NOMO-1 treated with dmso at 0.1 percent for 144 hours (cell line): ENCODE results near the gene GPBAR1.

ENCODE experiments used
- DNase-seq: peaks from one replicate; lab custom pipeline; 2025; ENCODE audit not compliant: unreplicated experiment; lab: John Stamatoyannopoulos, UW

GPBAR1 gene

DNA sequence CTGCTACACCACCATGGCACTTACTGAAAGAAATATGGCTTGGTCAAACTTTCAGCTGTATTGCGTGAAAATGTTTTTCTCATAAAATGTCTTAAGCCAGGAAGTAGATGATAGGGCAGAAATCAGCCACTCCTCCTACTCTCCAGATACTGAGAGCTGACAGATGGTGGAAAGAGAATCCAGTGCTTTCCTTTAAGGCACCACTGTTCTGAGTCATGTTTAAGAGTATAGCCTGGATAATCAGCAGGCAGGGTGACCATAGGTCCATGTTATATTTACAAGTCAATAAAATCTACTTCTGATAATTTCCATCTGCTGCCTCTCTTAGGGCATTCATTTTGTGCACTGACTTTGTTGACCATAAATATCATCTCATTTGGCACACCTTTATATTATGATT, 21.9 kb upstream of the GPBAR1 start:
- DNase-seq = no peak

DNA sequence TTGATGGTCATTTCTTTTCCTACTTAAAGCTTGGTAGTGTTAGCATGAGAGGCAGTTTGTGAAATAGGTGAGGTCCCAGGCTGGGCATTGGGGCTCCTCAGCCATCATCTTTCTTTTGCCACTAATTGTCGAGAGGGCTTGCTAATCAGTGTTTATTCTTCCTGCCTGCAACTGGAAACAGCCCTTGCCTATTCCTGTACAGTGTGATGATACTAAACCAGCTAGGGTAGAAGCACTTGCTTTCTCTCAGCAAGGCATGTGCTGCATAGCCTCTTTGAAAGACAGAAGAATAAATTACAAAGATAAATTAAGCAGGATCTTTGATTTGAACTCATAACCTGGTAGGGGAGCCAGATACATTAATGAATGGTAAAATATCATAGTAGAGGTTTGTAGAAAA, 16.6 kb upstream of the GPBAR1 start:
- DNase-seq = no peak

DNA sequence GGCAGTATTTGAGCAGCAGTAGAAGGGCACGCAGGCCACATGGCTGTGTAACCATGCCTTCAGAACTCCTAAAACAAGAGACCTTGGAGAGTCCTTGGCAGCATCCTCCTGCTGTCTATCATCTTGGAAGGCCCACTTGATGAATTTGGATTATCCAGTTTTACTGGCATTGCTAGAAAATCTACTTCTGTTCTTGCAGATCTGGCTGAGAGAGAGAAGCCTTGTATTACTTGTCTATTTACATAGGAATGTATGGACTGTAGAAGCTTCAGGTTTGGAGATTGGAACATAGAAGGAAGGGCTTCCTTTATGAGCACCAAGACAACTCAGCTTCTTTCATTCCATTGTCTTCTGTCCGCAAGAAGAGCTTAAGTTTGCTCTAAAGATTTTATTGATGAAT, 16.1 kb upstream of the GPBAR1 start:
- no peak for DNase-seq

DNA sequence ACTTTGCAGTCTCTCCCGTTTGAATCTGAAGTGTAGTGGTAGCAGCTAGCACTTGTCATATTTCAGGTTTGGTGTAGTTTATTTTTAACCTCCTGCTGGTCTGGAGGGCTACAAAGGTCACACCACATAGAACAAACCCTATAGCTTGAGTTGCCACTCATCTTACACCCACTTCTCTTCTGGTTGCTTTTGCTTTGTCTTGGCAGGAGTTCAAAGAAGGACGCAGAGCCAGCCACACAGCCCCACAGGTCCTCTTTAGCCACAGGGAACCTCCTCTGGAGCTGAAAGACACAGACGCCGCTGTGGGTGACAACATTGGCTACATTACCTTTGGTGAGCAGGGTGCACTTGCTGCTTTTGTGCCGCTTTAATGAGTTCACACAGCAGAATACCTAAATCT, 15.6 kb upstream of the GPBAR1 start:
- DNase-seq = no peak

DNA sequence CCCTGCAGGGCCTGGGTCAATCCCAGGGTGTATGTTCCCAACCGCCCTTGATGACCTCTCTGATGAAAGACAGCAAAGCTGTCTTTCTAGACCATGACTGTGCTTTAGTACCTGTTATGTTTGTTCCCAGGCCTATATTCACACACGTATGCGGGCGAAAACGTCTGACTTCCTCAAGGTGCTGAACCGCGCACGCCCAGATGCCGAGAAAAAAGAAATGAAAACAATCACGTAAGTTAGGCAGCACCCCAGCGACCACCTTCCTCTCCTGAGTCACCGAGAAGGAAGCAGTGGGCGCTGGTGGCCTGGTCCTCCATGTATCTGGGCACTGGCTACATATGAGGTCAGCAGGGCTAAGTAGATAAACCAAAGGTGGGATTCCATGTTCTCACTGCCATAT, 11.1 kb upstream of the GPBAR1 start:
- DNase-seq = no peak

DNA sequence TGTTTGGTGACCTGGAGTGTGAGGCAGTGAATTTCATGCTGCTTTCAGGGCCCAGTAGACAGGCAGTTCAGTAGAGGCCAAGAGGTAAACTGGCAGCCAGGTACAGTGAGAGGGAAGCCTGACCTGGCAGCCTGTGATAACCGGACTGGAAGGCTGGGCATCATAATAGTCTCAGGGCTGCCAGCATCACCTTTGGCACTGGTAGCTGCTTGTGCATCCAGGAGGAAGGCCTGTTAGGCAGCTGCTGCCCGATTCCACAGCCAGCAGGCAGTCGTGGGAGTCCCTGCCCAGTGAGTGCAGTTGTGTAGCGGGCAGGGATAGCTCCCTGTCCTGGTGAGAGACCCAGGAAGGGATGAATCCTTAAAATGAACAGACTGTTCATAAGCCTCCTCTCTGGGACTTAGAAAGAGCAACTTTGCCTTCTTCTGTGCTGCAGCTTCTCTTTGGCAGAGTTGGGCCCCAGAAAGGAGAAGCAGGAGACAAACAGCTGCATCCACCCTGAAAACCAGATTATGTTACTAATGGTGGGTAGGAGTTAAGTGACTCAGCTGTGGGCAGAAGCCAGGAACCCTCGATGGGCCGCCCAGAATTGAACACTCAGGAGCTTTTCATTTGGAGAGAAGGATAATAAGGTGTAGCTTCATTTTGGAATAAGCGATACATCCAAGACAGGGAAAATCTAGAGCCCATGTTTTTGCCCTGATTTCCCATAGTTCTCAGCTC, 8.1 kb upstream of the GPBAR1 start:
- DNase-seq = peak; percentile 22

DNA sequence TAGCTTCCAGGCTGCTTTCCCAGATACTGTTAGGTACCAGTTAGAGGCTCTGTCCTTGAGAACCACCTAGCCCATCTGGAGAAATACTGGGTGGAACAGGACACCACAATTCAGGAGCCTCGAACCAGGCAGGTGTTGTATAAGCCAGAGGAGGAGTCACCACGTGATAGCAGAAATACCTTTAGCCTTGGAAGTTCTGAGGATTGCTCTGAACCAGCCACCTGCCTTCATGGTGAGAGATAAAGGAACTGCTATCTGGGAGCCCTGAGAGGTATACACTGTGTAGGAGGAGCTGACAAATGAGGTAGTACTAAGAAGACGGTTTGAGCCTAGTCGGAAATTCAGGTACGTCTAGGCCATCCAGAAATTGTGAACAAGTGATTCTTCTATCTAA, 7.6 kb upstream of the GPBAR1 start:
- DNase-seq = no peak

DNA sequence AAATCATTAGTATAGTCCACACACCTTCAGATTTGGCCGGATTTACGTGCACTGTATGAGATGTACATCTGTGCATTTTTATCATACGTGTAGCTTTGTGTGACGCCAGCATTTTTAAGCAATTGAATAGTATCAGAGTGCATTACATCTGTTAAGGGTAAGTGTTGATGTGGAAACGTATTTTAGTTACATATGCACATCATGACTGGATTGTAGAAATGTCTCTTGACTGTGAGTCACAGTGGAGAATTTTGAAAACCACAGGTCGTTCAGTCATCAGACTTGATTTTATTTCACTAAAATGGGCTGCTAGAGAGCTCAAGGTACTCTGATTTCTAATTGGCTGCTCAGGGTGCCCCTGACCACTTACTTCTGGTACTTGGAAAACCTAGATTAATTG, 5.4 kb upstream of the GPBAR1 start:
- no peak for DNase-seq

DNA sequence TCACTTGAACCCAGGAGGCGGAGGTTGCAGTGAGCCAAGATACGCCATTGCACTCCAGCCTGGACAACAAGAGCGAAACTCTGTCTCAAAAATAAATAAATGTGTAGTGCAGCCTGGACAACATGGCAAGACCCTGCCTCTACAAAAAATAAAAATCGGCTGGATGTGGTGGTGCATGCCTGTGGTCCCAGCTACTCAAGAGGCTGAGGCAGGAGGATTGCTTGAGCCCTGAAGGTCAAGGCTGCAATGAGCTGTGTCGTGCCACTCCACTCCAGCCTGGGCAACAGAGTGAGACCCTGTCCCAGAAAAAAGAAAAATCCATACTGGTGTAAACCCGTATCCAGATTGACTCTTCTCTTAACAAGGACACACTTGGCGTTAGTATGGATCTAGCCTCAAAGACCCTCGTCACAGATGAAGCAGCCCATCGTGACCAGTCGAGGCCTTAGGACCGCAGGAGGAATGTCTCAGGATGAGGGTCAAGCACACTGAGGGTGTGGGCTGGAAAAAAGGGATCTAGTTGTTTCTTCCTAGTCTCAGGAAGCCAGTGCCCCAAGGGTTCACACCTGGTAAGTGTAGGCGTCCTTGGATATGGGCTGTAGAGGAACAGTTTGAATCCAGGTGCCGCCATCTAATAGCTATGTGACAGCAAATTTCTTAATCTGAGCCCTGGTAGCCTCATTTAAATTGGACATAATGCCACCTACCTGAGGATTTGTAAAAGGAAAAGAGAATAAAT, 4.0 kb upstream of the GPBAR1 start:
- DNase-seq = no peak

DNA sequence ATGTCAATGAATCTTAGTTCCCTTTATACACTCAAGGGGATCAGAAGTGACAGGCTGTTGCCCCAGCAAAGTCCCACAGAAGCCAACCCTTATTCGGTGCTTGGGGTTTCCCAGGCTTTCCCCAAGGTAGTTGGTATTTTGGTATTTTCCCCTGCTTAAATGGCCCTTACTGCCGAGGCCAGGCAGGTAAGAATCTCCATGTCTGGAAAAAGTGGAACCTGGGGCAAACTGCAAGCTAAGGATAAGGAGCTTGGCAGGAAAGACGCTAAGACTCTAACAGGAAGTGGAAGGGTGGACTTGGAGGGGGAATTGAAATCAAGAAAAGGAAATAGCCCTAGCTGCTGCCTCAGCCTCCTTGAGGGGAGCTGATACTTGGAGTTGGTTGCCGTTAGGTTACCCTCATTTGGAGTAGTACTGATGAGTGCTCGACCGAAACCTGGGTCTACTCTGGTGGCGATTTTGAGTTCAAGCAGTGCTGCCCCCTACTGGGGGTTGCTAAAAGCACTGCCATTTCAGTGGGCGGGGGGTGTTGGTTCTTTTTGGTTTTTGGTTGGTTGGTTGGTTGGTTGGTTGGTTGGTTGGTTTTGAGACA, 3.3 kb upstream of the GPBAR1 start:
- peak; percentile 95 for DNase-seq

DNA sequence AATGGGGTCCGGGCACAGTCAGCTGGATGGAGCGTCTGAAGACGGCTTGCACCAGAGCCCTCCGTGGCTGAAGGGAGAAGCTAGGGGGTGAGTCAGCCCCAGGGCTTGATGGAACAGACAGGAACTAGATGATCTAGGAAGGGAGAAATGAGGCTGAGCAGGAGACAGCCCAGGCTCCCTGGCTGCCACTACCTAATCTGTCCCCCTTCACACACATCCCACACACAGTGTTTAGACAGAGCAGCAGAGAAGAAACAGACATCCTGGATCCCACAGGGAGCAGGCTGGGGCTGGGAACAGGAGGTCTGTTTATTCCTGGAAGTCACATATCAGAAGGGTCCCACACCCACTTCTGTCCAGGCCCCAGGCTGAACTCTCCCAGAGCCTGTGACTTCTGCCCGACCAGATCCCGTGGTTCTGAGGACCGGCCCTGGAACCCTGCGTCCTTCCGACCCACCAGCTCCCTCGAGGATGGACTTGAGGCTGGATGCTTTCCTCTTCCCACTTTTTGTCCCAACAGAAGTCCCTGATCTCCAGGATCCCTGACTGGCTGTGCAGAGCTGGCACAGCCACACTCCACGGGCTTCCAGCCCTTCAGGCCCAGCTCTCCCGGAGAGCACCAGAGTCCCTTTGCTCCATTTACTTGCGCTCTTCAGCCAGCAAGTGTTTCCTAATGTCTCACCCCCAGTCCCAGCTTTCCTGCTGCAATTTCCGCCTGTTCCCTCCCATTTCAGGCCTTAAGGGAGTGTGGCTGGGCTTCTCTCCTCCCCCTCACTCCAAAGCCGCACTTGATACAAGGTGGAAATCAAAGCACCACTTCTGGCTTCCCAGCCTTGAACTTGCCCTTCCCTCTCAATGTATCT, 1.5 kb upstream of the GPBAR1 start:
- no peak for DNase-seq

DNA sequence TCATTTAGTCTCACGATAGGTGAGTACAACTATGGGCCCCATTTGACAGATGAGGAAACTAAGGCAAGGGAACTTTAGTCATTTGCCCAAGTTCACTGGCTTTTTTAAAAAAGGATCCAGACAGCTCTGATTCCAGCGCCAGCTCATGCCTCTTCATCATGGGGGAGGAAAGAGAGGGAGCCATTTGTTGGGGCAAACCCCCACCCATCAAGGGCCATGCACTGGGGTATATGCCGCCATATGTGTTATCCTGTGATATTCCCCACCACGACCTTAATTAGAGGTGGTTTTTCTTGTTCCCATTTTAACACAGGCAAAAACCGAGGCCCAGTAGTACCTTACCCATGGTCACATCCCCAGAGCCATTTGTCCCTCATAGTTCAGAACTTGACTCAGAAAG, 649 bp upstream of the GPBAR1 start:
- DNase-seq = no peak

DNA sequence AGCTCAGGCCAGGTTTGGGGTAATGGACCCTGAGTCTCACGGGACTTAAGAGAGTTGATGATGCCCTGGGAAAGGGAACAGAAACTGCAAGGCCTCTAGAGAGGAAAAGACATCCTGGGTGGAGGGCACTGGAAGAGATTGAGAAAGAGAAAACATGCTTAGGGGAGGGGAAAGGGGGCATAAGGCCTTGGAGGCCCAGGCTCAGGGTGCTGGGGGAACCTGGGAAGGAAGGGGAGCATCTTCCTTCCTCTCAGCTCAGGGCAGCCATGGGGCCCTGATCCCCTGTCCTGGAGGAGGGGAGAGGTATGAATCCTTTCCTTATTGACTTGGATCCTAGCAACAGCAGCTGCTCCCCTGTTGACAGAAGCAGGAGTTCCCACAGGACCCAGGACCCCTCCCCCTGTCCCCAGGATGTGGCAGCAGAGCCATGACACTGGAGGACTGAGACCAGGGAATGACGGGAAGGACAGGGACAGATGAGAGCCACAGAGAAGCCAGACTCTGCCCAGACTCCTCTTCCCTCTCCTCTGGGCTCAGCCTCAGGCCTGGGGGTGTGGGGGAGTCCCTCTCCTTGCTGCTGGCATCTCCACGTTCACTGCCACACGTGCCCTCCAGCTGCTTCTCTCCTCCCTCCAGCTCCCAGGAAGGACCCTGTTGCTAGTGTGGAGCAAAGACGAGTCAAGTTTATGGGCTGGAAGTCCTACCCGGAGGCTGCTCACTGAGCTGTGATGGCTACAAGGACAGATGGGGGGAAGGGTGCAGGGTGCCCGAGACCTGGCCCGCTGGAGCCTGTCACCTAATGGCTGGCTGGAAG, 815 bp downstream of the GPBAR1 start:
- DNase-seq = no peak

DNA sequence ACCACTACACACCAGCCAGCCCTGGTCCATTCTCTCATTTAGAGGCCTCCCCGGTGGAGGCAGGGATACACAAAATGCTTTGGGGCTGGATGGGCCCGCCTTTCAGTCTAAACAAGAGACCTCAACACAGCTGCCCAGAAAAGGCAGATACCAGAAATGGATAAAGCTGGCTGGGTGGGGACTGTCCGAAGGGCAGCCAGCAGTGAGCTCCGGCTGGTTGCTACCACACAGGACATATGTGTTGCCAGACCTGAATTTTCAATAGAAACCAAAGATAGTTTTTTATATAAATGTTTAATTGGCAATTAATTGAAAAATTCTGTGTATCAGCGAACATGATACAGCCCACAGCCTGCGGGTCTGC, 1.4 kb downstream of the GPBAR1 start:
- DNase-seq = no peak

DNA sequence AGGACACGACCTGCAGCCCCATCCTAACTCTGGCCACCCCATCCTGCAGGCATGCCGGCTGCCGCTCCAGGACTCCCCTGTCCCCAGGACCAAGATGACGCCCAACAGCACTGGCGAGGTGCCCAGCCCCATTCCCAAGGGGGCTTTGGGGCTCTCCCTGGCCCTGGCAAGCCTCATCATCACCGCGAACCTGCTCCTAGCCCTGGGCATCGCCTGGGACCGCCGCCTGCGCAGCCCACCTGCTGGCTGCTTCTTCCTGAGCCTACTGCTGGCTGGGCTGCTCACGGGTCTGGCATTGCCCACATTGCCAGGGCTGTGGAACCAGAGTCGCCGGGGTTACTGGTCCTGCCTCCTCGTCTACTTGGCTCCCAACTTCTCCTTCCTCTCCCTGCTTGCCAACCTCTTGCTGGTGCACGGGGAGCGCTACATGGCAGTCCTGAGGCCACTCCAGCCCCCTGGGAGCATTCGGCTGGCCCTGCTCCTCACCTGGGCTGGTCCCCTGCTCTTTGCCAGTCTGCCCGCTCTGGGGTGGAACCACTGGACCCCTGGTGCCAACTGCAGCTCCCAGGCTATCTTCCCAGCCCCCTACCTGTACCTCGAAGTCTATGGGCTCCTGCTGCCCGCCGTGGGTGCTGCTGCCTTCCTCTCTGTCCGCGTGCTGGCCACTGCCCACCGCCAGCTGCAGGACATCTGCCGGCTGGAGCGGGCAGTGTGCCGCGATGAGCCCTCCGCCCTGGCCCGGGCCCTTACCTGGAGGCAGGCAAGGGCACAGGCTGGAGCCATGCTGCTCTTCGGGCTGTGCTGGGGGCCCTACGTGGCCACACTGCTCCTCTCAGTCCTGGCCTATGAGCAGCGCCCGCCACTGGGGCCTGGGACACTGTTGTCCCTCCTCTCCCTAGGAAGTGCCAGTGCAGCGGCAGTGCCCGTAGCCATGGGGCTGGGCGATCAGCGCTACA, 2.1 kb downstream of the GPBAR1 start:
- DNase-seq = no peak

DNA sequence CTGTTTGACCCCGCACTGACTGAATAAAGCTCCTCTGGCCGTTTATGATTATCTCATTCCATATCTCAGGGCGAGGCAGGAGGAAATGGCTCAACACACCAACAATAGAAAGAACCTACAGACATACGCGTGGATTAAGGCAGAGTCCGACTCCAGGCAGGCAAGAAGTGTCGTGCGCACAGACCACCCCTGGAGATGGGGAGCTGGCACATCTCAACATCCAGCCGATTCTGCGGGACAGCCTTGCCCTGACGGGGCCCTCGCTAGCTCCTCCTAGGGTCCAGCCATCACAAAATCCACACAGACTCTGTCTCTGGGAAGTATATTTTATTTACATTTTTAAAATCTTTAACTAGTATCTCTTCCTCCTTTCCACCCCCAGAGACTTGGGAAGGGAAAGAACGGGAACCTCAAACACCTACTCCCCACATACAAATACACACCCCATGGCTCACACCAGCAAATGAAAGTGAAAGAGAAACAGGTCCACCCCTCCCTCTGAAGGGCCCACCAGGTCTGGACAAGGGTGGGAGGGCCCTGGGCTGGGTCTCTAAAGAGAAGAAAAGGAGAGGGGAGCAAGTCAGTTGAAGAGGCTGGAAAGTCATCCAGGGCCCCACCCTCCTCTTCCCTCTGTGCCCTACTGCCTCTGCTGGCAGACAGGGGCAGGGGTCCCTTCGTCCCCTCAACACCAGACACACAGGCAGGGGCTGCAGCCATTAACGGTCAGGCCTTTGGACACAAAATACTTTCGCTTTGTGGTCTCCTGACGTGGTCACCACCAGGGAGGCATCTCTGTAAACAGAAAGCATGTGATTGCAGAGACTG, 3.2 kb downstream of the GPBAR1 start:
- DNase-seq = no peak

DNA sequence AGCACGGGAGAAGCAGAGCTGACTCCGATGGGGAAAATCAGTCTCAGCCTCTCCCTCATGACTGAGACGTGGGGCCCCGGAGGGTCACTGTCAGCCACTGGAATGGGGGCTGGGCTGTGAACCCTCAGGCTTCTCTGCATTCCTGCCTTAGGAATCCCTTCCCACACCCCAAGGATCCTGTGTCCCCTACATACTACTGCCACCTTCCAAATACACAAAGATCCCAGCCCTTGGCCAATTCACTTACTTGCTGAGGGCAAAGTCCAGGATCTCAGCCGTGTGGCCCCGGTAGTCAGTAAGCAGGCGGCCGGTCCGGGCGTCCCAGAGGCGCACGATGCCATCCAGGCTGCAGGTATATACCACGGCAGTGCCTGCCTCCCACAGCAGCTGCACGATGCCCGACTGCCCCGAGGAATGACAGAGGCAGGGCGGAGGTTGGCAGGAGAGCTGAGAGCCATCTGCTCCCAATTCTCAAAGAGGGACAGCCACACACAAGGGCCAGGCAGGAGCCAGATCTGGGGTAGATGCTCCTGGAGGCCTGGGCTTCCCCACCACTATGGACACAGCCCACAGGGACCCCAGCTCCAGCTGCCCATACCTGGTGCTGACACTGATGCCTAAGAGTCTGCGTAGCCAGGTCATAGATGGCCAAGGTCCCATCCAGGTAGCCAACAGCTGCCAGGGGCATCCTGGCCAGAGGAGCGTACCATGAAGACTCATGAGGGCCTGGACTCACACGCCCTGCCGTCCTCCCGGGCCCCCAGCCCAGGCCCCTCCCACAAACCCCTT, 4.2 kb downstream of the GPBAR1 start:
- no peak for DNase-seq

DNA sequence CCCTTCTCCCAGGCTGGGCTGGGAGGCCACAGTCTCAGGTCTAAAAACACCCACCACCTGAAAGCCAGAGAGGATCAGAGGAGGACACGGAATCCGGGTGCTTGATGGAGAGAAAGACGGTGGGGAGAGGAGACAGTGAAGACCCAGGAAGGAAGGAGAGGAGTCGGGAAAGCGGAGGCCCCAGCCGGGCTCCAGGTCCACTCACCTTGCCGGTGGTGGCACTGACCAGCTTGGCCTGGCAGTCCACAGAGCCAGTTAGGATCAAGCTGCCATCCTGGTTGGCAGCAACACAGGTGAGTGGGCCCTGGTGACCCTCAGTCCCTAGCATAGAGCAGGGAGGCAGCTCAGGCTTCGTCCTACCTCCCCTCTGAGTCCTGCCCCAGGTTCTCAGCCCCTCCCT, 4.8 kb downstream of the GPBAR1 start:
- DNase-seq = no peak
